Stimulated activated CD4-positive, alpha-beta T cell treated with anti-CD3 and anti-CD28 coated beads, Interleukin-4, amount 100 ng/mL, for 4 hours (primary cell): ENCODE measurements around the gene IPP.
"Not testable (repeated sequence)": the region's sequence is repeated elsewhere in the genome, so short reads cannot be mapped to it uniquely, and the experiment has no call there.

Experiments
- DNase-seq, 2 experiments: peaks; one replicate each; pipeline ENCODE4 v3.0.0-alpha.2; 2020

IPP gene

GRCh38 chr1:45679123-45679522 is 71.3 kb downstream of the IPP start:
- no peak for DNase-seq

GRCh38 chr1:45678489-45678888 is 72.0 kb downstream of the IPP start:
- DNase-seq = no peak

- DNase-seq = no peak
These were observed 72.7 kb downstream of the IPP start for GRCh38 chr1:45677751-45678245.

- not testable (repeated sequence) for DNase-seq
These were observed 73.9 kb downstream of the IPP start for GRCh38 chr1:45676553-45676952.

GRCh38 chr1:45674478-45674877 is 76.0 kb downstream of the IPP start:
- DNase-seq = no peak

- no peak for DNase-seq
These were observed 76.5 kb downstream of the IPP start for GRCh38 chr1:45673956-45674355.

GRCh38 chr1:45669859-45670655 is 80.4 kb downstream of the IPP start:
- DNase-seq = no peak

- no peak for DNase-seq
These were observed 81.1 kb downstream of the IPP start for GRCh38 chr1:45669379-45669778.

GRCh38 chr1:45668526-45668925 is 81.9 kb downstream of the IPP start:
- DNase-seq = no peak

- DNase-seq = no peak
These were observed 82.9 kb downstream of the IPP start for GRCh38 chr1:45667321-45668111.

- DNase-seq = no peak
These were observed 83.6 kb downstream of the IPP start for GRCh38 chr1:45666836-45667235.

- no peak for DNase-seq
These were observed 90.1 kb downstream of the IPP start for GRCh38 chr1:45660336-45660735.

- no peak for DNase-seq
These were observed 91.2 kb downstream of the IPP start for GRCh38 chr1:45659222-45659621.

- DNase-seq = no peak
These were observed 92.3 kb downstream of the IPP start for GRCh38 chr1:45658171-45658570.

GRCh38 chr1:45656573-45657226 is 93.8 kb downstream of the IPP start:
- no peak for DNase-seq

- DNase-seq = no peak
These were observed 95.7 kb downstream of the IPP start for GRCh38 chr1:45654540-45655280.
